ENCODE measurements around the gene CERS6. TPM values are rescaled to one million over a fixed set of nuclear protein-coding genes. Genes with fewer than 3 reads are reported as not detected.

The CERS6 gene
- total RNA-seq, 2 experiments from 2014 or later = 8.9 to 9.2 TPM

- Mint-ChIP-seq H3K36me3 (no peaks in the 10 kb centered on the region), H3K4me3 (no peak overlapping the region), H3K4me1 (ENCODE audit: low read depth) (peaks cover 14% of the 10 kb centered on the region), H3K27me3 (no peaks in the 10 kb centered on the region), H3K9me3 (no peaks in the 10 kb centered on the region), H3K27ac (no peak overlapping the region)
- POLR2A ChIA-PET = no interaction called here
- no peak for DNase-seq
- intact Hi-C loops (cut with micrococcal nuclease) = no loop called here
- CTCF ChIA-PET = no interaction called here
Measured at GRCh38 chr2:168593713-168594112, 137.6 kb downstream of the CERS6 start.

GRCh38 chr2:168594778-168595177 lies 138.7 kb downstream of the CERS6 start:
- POLR2A ChIA-PET = no interaction called here

GRCh38 chr2:168596881-168597655 lies 141.0 kb downstream of the CERS6 start:
- Mint-ChIP-seq H3K27ac (no peak overlapping the region), H3K4me1 (ENCODE audit: low read depth) (peaks cover 14% of the 10 kb centered on the region), H3K27me3 (no peaks in the 10 kb centered on the region), H3K36me3 (peaks cover 3% of the 10 kb centered on the region), H3K4me3 (no peak overlapping the region), H3K9me3 (no peaks in the 10 kb centered on the region)
- DNase-seq = no peak
- CTCF ChIA-PET = interaction anchor here (0.8 kb wide), 1 partner anchor 603 kb away, joined by 3 read pairs; no protein-coding TSS in a partner anchor
- POLR2A ChIA-PET = no interaction called here
- intact Hi-C loops (cut with micrococcal nuclease) = no loop called here

More at GRCh38 chr2:168594778-168595177, 138.7 kb downstream of the CERS6 start:
- CTCF ChIA-PET = no interaction called here
- Mint-ChIP-seq H3K4me1 (ENCODE audit: low read depth) (peaks cover 14% of the 10 kb centered on the region), H3K36me3 (no peaks in the 10 kb centered on the region), H3K9me3 (no peaks in the 10 kb centered on the region), H3K27ac (no peak overlapping the region), H3K4me3 (no peak overlapping the region), H3K27me3 (no peaks in the 10 kb centered on the region)
- no peak for DNase-seq
- intact Hi-C loops (cut with micrococcal nuclease) = no loop called here

GRCh38 chr2:168599738-168600137 lies 143.7 kb downstream of the CERS6 start:
- intact Hi-C loops (cut with micrococcal nuclease) = no loop called here
- no peak for DNase-seq
- ChIA-PET CTCF (no interaction called here), POLR2A (no interaction called here)
- Mint-ChIP-seq H3K4me1 (ENCODE audit: low read depth) (peaks cover 10% of the 10 kb centered on the region), H3K27me3 (no peaks in the 10 kb centered on the region), H3K36me3 (peaks cover 14% of the 10 kb centered on the region), H3K9me3 (peaks cover 10% of the 10 kb centered on the region), H3K4me3 (no peak overlapping the region), H3K27ac (no peak overlapping the region)

- Mint-ChIP-seq H3K4me1 (ENCODE audit: low read depth) (no peaks in the 10 kb centered on the region), H3K4me3 (no peak overlapping the region), H3K27ac (no peak overlapping the region), H3K27me3 (no peaks in the 10 kb centered on the region), H3K9me3 (peaks cover 19% of the 10 kb centered on the region), H3K36me3 (peaks cover 25% of the 10 kb centered on the region)
- ChIA-PET CTCF (no interaction called here), POLR2A (no interaction called here)
- intact Hi-C loops (cut with micrococcal nuclease) = no loop called here
- DNase-seq = no peak
Measured at GRCh38 chr2:168600949-168601348, 144.9 kb downstream of the CERS6 start.

GRCh38 chr2:168601741-168602140 lies 145.7 kb downstream of the CERS6 start:
- DNase-seq = no peak
- Mint-ChIP-seq H3K27me3 (no peaks in the 10 kb centered on the region), H3K27ac (no peak overlapping the region), H3K4me1 (ENCODE audit: low read depth) (no peaks in the 10 kb centered on the region), H3K36me3 (peaks cover 29% of the 10 kb centered on the region), H3K4me3 (no peak overlapping the region), H3K9me3 (peaks cover 27% of the 10 kb centered on the region)
- ChIA-PET CTCF (no interaction called here), POLR2A (no interaction called here)
- intact Hi-C loops (cut with micrococcal nuclease) = no loop called here

GRCh38 chr2:168602379-168602778 lies 146.3 kb downstream of the CERS6 start:
- H3K27me3 Mint-ChIP-seq = no peaks in the 10 kb centered on the region
- ChIA-PET CTCF (no interaction called here), POLR2A (no interaction called here)
- H3K4me1 Mint-ChIP-seq (ENCODE audit: low read depth) = no peaks in the 10 kb centered on the region
- H3K4me3 Mint-ChIP-seq = no peak overlapping the region
- H3K27ac Mint-ChIP-seq = no peak overlapping the region
- DNase-seq = no peak
- intact Hi-C loops (cut with micrococcal nuclease) = no loop called here
- H3K9me3 Mint-ChIP-seq = peaks cover 27% of the 10 kb centered on the region
- peaks cover 29% of the 10 kb centered on the region for H3K36me3 Mint-ChIP-seq

GRCh38 chr2:168602846-168603401 lies 146.9 kb downstream of the CERS6 start:
- peaks cover 27% of the 10 kb centered on the region for H3K9me3 Mint-ChIP-seq
- no peak overlapping the region for H3K27ac Mint-ChIP-seq
- peaks cover 29% of the 10 kb centered on the region for H3K36me3 Mint-ChIP-seq
- ChIA-PET CTCF (no interaction called here), POLR2A (no interaction called here)
- intact Hi-C loops (cut with micrococcal nuclease) = no loop called here
- no peak overlapping the region for H3K4me3 Mint-ChIP-seq
- H3K4me1 Mint-ChIP-seq (ENCODE audit: low read depth) = no peaks in the 10 kb centered on the region
- no peak for DNase-seq
- no peaks in the 10 kb centered on the region for H3K27me3 Mint-ChIP-seq

- ChIA-PET POLR2A (no interaction called here), CTCF (no interaction called here)
- Mint-ChIP-seq H3K27ac (no peak overlapping the region), H3K9me3 (peaks cover 27% of the 10 kb centered on the region), H3K36me3 (peaks cover 29% of the 10 kb centered on the region), H3K27me3 (no peaks in the 10 kb centered on the region), H3K4me1 (ENCODE audit: low read depth) (no peaks in the 10 kb centered on the region), H3K4me3 (no peak overlapping the region)
- DNase-seq = no peak
- intact Hi-C loops (cut with micrococcal nuclease) = no loop called here
Measured at GRCh38 chr2:168603439-168603961, 147.4 kb downstream of the CERS6 start.

- DNase-seq = no peak
- ChIA-PET CTCF (no interaction called here), POLR2A (no interaction called here)
- Mint-ChIP-seq H3K27ac (no peak overlapping the region), H3K36me3 (peaks cover 31% of the 10 kb centered on the region), H3K4me1 (ENCODE audit: low read depth) (no peaks in the 10 kb centered on the region), H3K4me3 (no peak overlapping the region), H3K27me3 (no peaks in the 10 kb centered on the region), H3K9me3 (peaks cover 27% of the 10 kb centered on the region)
- intact Hi-C loops (cut with micrococcal nuclease) = no loop called here
Measured at GRCh38 chr2:168604252-168604651, 148.2 kb downstream of the CERS6 start.

- intact Hi-C loops (cut with micrococcal nuclease) = no loop called here
- ChIA-PET POLR2A (no interaction called here), CTCF (no interaction called here)
- H3K27ac Mint-ChIP-seq = no peak overlapping the region
- no peak overlapping the region for H3K4me3 Mint-ChIP-seq
- H3K27me3 Mint-ChIP-seq = no peaks in the 10 kb centered on the region
- H3K36me3 Mint-ChIP-seq = peaks cover 29% of the 10 kb centered on the region
- peaks cover 27% of the 10 kb centered on the region for H3K9me3 Mint-ChIP-seq
- peaks cover 10% of the 10 kb centered on the region for H3K4me1 Mint-ChIP-seq (ENCODE audit: low read depth)
- DNase-seq = no peak
Measured at GRCh38 chr2:168607992-168608391, 151.9 kb downstream of the CERS6 start.

GRCh38 chr2:168608796-168609195 lies 152.7 kb downstream of the CERS6 start:
- POLR2A ChIA-PET = no interaction called here
- peaks cover 10% of the 10 kb centered on the region for H3K4me1 Mint-ChIP-seq (ENCODE audit: low read depth)
- no peak overlapping the region for H3K27ac Mint-ChIP-seq
- H3K27me3 Mint-ChIP-seq = no peaks in the 10 kb centered on the region
- H3K4me3 Mint-ChIP-seq = no peak overlapping the region
- H3K36me3 Mint-ChIP-seq = peaks cover 27% of the 10 kb centered on the region
- CTCF ChIA-PET = interaction anchor here (1.1 kb wide), 1 partner anchor 262 kb away, joined by 3 read pairs; no protein-coding TSS in a partner anchor
- peaks cover 26% of the 10 kb centered on the region for H3K9me3 Mint-ChIP-seq
- DNase-seq = no peak
- intact Hi-C loops (cut with micrococcal nuclease) = no loop called here

- peaks cover 11% of the 10 kb centered on the region for H3K36me3 Mint-ChIP-seq
- no peak overlapping the region for H3K27ac Mint-ChIP-seq
- H3K9me3 Mint-ChIP-seq = peaks cover 9% of the 10 kb centered on the region
- intact Hi-C loops (cut with micrococcal nuclease) = no loop called here
- ChIA-PET CTCF (no interaction called here), POLR2A (no interaction called here)
- H3K4me1 Mint-ChIP-seq (ENCODE audit: low read depth) = peaks cover 10% of the 10 kb centered on the region
- no peaks in the 10 kb centered on the region for H3K27me3 Mint-ChIP-seq
- no peak for DNase-seq
- H3K4me3 Mint-ChIP-seq = no peak overlapping the region
Measured at GRCh38 chr2:168611091-168611490, 155.0 kb downstream of the CERS6 start.
